Mesenchymal stem cell (in vitro differentiated cells and primary cell): ENCODE measurements around the gene ATP7A.
"Not testable (repeated sequence)": the region's sequence is repeated elsewhere in the genome, so short reads cannot be mapped to it uniquely, and the experiment has no call there.

Experiments
- DNase-seq: peaks from one replicate; pipeline ENCODE4 v3.0.0-alpha.2; 2013
- H2AFZ ChIP-seq: one replicate; pipeline ENCODE4 v1.6.1; 2013; ENCODE audit warnings: low read depth, mild to moderate bottlenecking, control low read depth, inconsistent platforms, low read length, moderate library complexity
- H2AK5ac ChIP-seq: 2 replicates; pipeline ENCODE4 v1.6.1; 2013; ENCODE audit warnings: low read length, moderate library complexity, mild to moderate bottlenecking, inconsistent platforms; ENCODE audit not compliant: severe bottlenecking
- H2BK120ac ChIP-seq: one replicate; pipeline ENCODE4 v1.6.1; 2013; ENCODE audit warnings: low read depth, mild to moderate bottlenecking, inconsistent platforms, low read length, moderate library complexity
- H2BK12ac ChIP-seq, 2 experiments: one replicate each; pipeline ENCODE4 v1.6.1; 2013; ENCODE audit warnings: inconsistent platforms in 2 of 2, low read length in 2 of 2, mild to moderate bottlenecking in 2 of 2, moderate library complexity in 2 of 2, control low read depth in 1 of 2
- H2BK15ac ChIP-seq: one replicate; pipeline ENCODE4 v1.6.1; 2013; ENCODE audit warnings: mild to moderate bottlenecking, low read depth, inconsistent platforms; ENCODE audit not compliant: poor library complexity, severe bottlenecking
- H2BK5ac ChIP-seq: 2 replicates; pipeline ENCODE4 v1.6.1; 2013; ENCODE audit warnings: low read depth, mild to moderate bottlenecking, low read length, control low read depth, inconsistent platforms; ENCODE audit not compliant: poor library complexity, severe bottlenecking
- H3K14ac ChIP-seq, 2 experiments: one replicate each; pipeline ENCODE4 v1.6.1; 2013; ENCODE audit warnings: inconsistent platforms in 2 of 2, low read length in 2 of 2, control low read depth in 1 of 2, mild to moderate bottlenecking in 1 of 2, moderate library complexity in 1 of 2
- H3K18ac ChIP-seq, 2 experiments: one replicate each; pipeline ENCODE4 v1.6.1; 2013; ENCODE audit warnings: inconsistent platforms in 2 of 2, low read length in 2 of 2, control low read depth in 1 of 2, low read depth in 1 of 2, mild to moderate bottlenecking in 1 of 2
- H3K23ac ChIP-seq, 2 experiments: one replicate each; pipeline ENCODE4 v1.6.1; 2013; ENCODE audit warnings: inconsistent platforms in 2 of 2, low read length in 2 of 2, mild to moderate bottlenecking in 2 of 2, moderate library complexity in 2 of 2, control low read depth in 1 of 2
- H3K27ac ChIP-seq: 2 replicates; pipeline ENCODE4 v1.5.1; 2013; ENCODE audit warnings: mild to moderate bottlenecking, moderate library complexity, low read length, control low read depth, inconsistent platforms; ENCODE audit not compliant: poor library complexity, severe bottlenecking
- H3K27me3 ChIP-seq, 2 experiments: 2 replicates each; pipeline versions ENCODE4 v1.6.1 to v1.7.0; 2013; ENCODE audit warnings: low read length in 2 of 2, mild to moderate bottlenecking in 2 of 2, moderate library complexity in 2 of 2, control low read depth in 1 of 2, inconsistent platforms in 1 of 2; ENCODE audit not compliant: control insufficient read depth in 1 of 2, insufficient read depth in 1 of 2
- H3K36me3 ChIP-seq, 2 experiments: 2 replicates each; pipeline versions ENCODE4 v1.6.1 to v1.7.0; 2013; ENCODE audit warnings: low read length in 2 of 2, control low read depth in 1 of 2, inconsistent platforms in 1 of 2, low read depth in 1 of 2, mild to moderate bottlenecking in 1 of 2; ENCODE audit not compliant: insufficient read depth in 2 of 2, control insufficient read depth in 1 of 2
- H3K4ac ChIP-seq, 2 experiments: one replicate each; pipeline ENCODE4 v1.6.1; 2013; ENCODE audit warnings: inconsistent platforms in 2 of 2, low read length in 2 of 2, mild to moderate bottlenecking in 2 of 2, moderate library complexity in 2 of 2, control low read depth in 1 of 2, low read depth in 1 of 2
- H3K4me1 ChIP-seq: 2 replicates; pipeline ENCODE4 v1.6.1; 2013; ENCODE audit warnings: low read depth, low read length, control low read depth; ENCODE audit not compliant: control insufficient read depth, insufficient read depth
- H3K4me2 ChIP-seq: 2 replicates; pipeline ENCODE4 v1.6.1; 2013; ENCODE audit warnings: low read length, mild to moderate bottlenecking, inconsistent platforms; ENCODE audit not compliant: poor library complexity, severe bottlenecking
- H3K4me3 ChIP-seq, 2 experiments: 2 replicates each; pipeline versions ENCODE4 v1.5.1 to v1.7.0; 2013; ENCODE audit warnings: low read length in 2 of 2, mild to moderate bottlenecking in 2 of 2, control low read depth in 1 of 2, low read depth in 1 of 2; ENCODE audit not compliant: insufficient read depth in 1 of 2
- H3K79me1 ChIP-seq: replicated peaks from 2 replicates; pipeline ENCODE4 v1.6.1; 2013; ENCODE audit warnings: mild to moderate bottlenecking, control low read depth, low read length, inconsistent platforms; ENCODE audit not compliant: poor library complexity, severe bottlenecking
- H3K9ac ChIP-seq: 2 replicates; pipeline ENCODE4 v1.7.0; 2013; ENCODE audit warnings: mild to moderate bottlenecking, low read length, moderate library complexity
- H3K9me3 ChIP-seq: 2 replicates; pipeline ENCODE4 v1.7.0; 2013; ENCODE audit warnings: mild to moderate bottlenecking, low read length; ENCODE audit not compliant: control insufficient read depth
- H4K8ac ChIP-seq: one replicate; pipeline ENCODE4 v1.6.1; 2013; ENCODE audit warnings: inconsistent platforms, mild to moderate bottlenecking, low read length, moderate library complexity
- H4K91ac ChIP-seq: one replicate; pipeline ENCODE4 v1.6.1; 2013; ENCODE audit warnings: mild to moderate bottlenecking, low read length, inconsistent platforms
- WGBS: methylation state at CpG from one replicate; pipeline ENCODE4 v1.1.7; 2013; ENCODE audit warnings: mixed read lengths; 5-methylcytosine and 5-hydroxymethylcytosine counted together

The ATP7A gene

GRCh38 chrX:77901506-77901905 is 9.0 kb upstream of the ATP7A start:
- Histone ChIP-seq H3K4me1 (no peaks in the 10 kb centered on the region), H2BK5ac (no peak overlapping the region), H3K4ac (no peak overlapping the region), H3K4me2 (no peak overlapping the region), H3K4me3 (no peak overlapping the region), H3K18ac (no peak overlapping the region), H3K9ac (peak overlapping the region; percentile 99), H2BK12ac (no peak overlapping the region), H3K23ac (no peak overlapping the region), H4K8ac (no peak overlapping the region), H3K79me1 (no peaks in the 10 kb centered on the region), H3K27me3 (no peaks in the 10 kb centered on the region), H3K36me3 (peaks cover 6 to 29% of the 10 kb centered on the region in 2 experiments), H2AK5ac (no peak overlapping the region), H3K9me3 (no peaks in the 10 kb centered on the region), H3K14ac (no peak overlapping the region), H2AFZ (no peak overlapping the region), H2BK120ac (no peak overlapping the region), H4K91ac (no peak overlapping the region), H2BK15ac (no peak overlapping the region), H3K27ac (no peak overlapping the region)
- WGBS = 93% methylated on average over 4 of the region's 5 CpGs
- DNase-seq = no peak

DNA sequence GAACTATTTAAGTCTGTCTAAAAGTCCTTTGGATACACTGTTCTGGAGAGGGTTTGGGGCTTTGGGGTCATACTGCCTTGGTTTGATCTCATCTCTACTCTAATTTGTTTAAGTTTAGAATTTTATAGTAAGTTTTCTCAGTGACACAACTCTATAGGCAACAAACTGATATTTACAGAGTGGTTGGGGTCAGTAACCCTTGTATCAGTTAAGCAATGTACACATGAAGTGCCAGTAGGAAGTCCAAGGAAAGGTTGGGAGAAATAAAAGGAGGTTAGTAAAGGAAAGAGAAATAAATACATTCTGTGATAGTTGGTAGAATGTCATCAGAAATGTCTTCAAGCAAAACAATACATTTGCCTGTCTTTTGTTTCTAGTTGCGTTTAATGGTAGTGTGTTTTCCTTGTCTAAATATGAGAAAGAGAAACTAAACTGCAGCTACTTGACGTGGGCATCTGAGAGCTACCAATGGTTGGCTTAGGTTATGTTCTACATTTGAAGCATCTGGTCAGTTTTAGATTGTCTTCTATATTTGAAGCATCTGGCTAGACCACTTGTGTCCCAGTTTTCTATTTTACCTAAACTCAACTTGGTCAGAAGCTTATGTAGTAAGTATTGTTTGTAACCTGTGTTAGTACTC is 6.9 kb downstream of the ATP7A start:
- Histone ChIP-seq H3K27ac (no peak overlapping the region), H3K4me1 (no peaks in the 10 kb centered on the region), H4K8ac (no peak overlapping the region), H3K9me3 (no peaks in the 10 kb centered on the region), H2BK120ac (no peak overlapping the region), H2BK12ac (no peak overlapping the region), H2BK15ac (no peak overlapping the region), H3K79me1 (peaks cover 1% of the 10 kb centered on the region), H2AK5ac (no peak overlapping the region), H3K18ac (no peak overlapping the region), H2BK5ac (no peak overlapping the region), H3K4me2 (no peak overlapping the region), H3K4me3 (no peak overlapping the region), H2AFZ (no peak overlapping the region), H4K91ac (no peak overlapping the region), H3K23ac (no peak overlapping the region), H3K14ac (no peak overlapping the region), H3K36me3 (no peaks in the 10 kb centered on the region), H3K27me3 (no peaks in the 10 kb centered on the region), H3K9ac (no peak overlapping the region), H3K4ac (no peak overlapping the region)
- DNase-seq = no peak
- WGBS = 95% methylated on average over 2 of the region's 2 CpGs

DNA sequence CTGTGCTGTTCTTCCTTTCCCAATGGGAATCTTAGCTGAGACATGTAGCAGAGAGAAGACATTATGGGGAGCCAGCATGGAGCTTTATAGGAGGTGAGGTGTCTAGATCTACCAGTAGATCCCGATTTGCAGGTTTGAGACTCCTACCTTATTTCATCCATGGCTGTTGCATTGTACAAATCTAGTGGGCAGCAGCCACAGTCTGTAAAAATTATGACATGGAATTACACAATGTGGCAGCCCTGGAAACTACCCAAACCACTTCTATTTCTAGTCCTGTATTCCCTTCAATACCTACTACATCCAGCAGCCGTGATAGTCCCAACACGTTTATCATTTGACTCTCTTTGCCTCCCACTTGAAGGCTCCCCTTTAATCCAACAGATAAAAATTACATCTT is 8.1 kb downstream of the ATP7A start:
- H3K4me1 ChIP-seq = no peaks in the 10 kb centered on the region
- H3K9ac ChIP-seq = no peak overlapping the region
- no peak overlapping the region for H3K27ac ChIP-seq
- DNase-seq = no peak
- no peak overlapping the region for H4K91ac ChIP-seq
- no peak overlapping the region for H3K4ac ChIP-seq
- H3K18ac ChIP-seq = no peak overlapping the region
- H2BK120ac ChIP-seq = no peak overlapping the region
- H3K4me3 ChIP-seq = no peak overlapping the region
- no peak overlapping the region for H2BK12ac ChIP-seq
- H3K4me2 ChIP-seq = no peak overlapping the region
- no peak overlapping the region for H2BK15ac ChIP-seq
- no peaks in the 10 kb centered on the region for H3K36me3 ChIP-seq
- no peak overlapping the region for H3K23ac ChIP-seq
- H3K79me1 ChIP-seq = peaks cover 1% of the 10 kb centered on the region
- H2BK5ac ChIP-seq = no peak overlapping the region
- H3K27me3 ChIP-seq = no peaks in the 10 kb centered on the region
- H4K8ac ChIP-seq = no peak overlapping the region
- no peaks in the 10 kb centered on the region for H3K9me3 ChIP-seq
- H2AK5ac ChIP-seq = no peak overlapping the region
- no peak overlapping the region for H2AFZ ChIP-seq
- 90% methylated on average over 2 of the region's 3 CpGs for WGBS
- no peak overlapping the region for H3K14ac ChIP-seq

DNA sequence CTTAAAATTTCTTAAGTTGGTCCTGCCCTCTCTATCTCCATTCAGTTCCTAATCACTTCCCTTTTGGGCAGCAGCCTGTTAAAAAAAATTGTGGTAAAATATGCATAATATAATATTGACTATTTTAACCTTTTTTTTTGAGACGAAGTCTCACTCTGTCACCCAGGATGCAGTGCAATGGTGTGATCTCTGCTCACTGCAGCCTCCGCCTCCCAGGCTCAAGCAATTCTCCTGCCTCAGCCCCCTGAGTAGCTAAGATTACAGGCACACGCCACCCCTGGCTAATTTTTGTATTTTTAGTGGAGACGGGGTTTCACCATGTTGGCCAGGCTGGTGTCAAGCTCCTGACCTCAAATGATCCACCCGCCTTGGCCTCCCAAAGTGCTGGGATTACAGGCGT is 8.9 kb downstream of the ATP7A start:
- not testable (repeated sequence) for H3K4me1 ChIP-seq, H3K9ac ChIP-seq, H3K27ac ChIP-seq, H3K36me3 ChIP-seq, H3K79me1 ChIP-seq, H3K4me3 ChIP-seq, DNase-seq, H2AFZ ChIP-seq, H3K27me3 ChIP-seq, H3K14ac ChIP-seq, H3K4me2 ChIP-seq, H2BK15ac ChIP-seq, H3K18ac ChIP-seq, H3K4ac ChIP-seq, H4K91ac ChIP-seq, H4K8ac ChIP-seq, H2BK5ac ChIP-seq, H2BK12ac ChIP-seq, H2BK120ac ChIP-seq, H3K23ac ChIP-seq, H3K9me3 ChIP-seq, H2AK5ac ChIP-seq
- WGBS = 94% methylated on average over 6 of the region's 6 CpGs
